C4-2B (cell line): ENCODE results near the gene MAN1A1.

Experiments used
- ZFX ChIP-seq: fragments of 450-650 bp; IDR thresholded peaks from 2 replicates; pipeline ENCODE4 v1.6.1; 2017
- TF ChIP-seq, protein P1 (sequence below): fragments of 450-650 bp; conservative IDR thresholded peaks from 2 replicates; pipeline ENCODE4 v1.5.1; 2017; ENCODE audit warnings: mild to moderate bottlenecking

DNA sequence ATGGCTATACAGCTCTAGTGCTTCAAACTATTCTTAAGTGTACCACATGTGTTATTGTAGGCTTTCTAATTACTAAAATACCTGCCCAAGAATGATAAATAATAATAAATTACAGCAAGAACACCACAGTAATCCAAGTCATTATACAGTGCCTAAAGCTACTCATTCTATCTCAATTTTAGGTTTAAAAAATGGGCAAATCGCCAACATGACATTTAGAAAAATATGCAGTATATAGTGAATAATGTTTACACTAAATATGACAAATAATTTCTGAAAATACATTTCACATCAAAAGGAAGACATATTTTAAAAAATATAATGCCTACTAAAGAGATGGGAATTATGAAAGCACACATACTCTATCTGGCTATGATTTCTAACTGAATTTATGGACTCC lies 91.8 kb downstream of the MAN1A1 start:
- TF ChIP-seq, protein P1, sequence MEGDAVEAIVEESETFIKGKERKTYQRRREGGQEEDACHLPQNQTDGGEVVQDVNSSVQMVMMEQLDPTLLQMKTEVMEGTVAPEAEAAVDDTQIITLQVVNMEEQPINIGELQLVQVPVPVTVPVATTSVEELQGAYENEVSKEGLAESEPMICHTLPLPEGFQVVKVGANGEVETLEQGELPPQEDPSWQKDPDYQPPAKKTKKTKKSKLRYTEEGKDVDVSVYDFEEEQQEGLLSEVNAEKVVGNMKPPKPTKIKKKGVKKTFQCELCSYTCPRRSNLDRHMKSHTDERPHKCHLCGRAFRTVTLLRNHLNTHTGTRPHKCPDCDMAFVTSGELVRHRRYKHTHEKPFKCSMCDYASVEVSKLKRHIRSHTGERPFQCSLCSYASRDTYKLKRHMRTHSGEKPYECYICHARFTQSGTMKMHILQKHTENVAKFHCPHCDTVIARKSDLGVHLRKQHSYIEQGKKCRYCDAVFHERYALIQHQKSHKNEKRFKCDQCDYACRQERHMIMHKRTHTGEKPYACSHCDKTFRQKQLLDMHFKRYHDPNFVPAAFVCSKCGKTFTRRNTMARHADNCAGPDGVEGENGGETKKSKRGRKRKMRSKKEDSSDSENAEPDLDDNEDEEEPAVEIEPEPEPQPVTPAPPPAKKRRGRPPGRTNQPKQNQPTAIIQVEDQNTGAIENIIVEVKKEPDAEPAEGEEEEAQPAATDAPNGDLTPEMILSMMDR, result no peak
- TF ChIP-seq ZFX, result no peak
